AG04450 (cell line): ENCODE results near the gene GPR135. TPM values are rescaled to one million over a fixed set of nuclear protein-coding genes. Genes with fewer than 3 reads are reported as not detected.

Source experiments
- CTCF ChIA-PET: fragments of 300-600, 350-600 bp; formaldehyde crosslinking; extraction: SDS; loops from one replicate; lab custom pipeline; 2022; ENCODE audit warnings: antibody characterized with exemption, inconsistent platforms; lab: Charles Lee
- POLR2A ChIA-PET: fragments of 350-600 bp; formaldehyde crosslinking; extraction: SDS; loops from one replicate; lab custom pipeline; 2021; ENCODE audit warnings: antibody characterized with exemption, inconsistent platforms; lab: Yijun Ruan, JAX
- DNase-seq: peaks from one replicate; pipeline ENCODE4 v3.0.0-alpha.2; 2011; ENCODE audit warnings: low read depth, low spot score
- H3K27ac ChIP-seq: one replicate; pipeline ENCODE4 v1.5.1; 2012; ENCODE audit warnings: low read depth, low read length, control low read depth
- H3K27me3 ChIP-seq: one replicate; pipeline ENCODE4 v1.6.0; 2012; ENCODE audit warnings: low read length; ENCODE audit not compliant: control insufficient read depth, insufficient read depth
- H3K4me3 ChIP-seq: 2 replicates; pipeline ENCODE4 v1.5.1; 2011; ENCODE audit warnings: mild to moderate bottlenecking, low read depth, low read length, control low read depth
- H3K9me3 ChIP-seq: 2 replicates; pipeline ENCODE4 v1.5.1; 2012; ENCODE audit warnings: low read length; ENCODE audit not compliant: control insufficient read depth, insufficient read depth
- polyA plus RNA-seq: library from polyadenylated mRNA; depleted of rRNA; stranded (reverse); fragments of >200 nt; gene quantifications from 2 replicates; pipeline ENCODE4 v1.2.3, GENCODE V29; 2011; rRNA removed
- TF ChIP-seq, protein P1 (sequence below): IDR thresholded peaks from 2 replicates; pipeline ENCODE4 v1.5.1; 2011; ENCODE audit warnings: low read depth, low read length, control low read depth, inconsistent platforms

GPR135 gene
- polyA plus RNA-seq, 1 experiment = 2.4 TPM

GRCh38 chr14:59419303-59419702 lies 45.9 kb downstream of the GPR135 start:
- H3K9me3 ChIP-seq = no peaks in the 10 kb centered on the region
- no peak for DNase-seq
- TF ChIP-seq, protein P1, sequence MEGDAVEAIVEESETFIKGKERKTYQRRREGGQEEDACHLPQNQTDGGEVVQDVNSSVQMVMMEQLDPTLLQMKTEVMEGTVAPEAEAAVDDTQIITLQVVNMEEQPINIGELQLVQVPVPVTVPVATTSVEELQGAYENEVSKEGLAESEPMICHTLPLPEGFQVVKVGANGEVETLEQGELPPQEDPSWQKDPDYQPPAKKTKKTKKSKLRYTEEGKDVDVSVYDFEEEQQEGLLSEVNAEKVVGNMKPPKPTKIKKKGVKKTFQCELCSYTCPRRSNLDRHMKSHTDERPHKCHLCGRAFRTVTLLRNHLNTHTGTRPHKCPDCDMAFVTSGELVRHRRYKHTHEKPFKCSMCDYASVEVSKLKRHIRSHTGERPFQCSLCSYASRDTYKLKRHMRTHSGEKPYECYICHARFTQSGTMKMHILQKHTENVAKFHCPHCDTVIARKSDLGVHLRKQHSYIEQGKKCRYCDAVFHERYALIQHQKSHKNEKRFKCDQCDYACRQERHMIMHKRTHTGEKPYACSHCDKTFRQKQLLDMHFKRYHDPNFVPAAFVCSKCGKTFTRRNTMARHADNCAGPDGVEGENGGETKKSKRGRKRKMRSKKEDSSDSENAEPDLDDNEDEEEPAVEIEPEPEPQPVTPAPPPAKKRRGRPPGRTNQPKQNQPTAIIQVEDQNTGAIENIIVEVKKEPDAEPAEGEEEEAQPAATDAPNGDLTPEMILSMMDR = no peak
- no peaks in the 10 kb centered on the region for H3K27me3 ChIP-seq
- no peak overlapping the region for H3K4me3 ChIP-seq
- H3K27ac ChIP-seq = no peak overlapping the region
- CTCF ChIA-PET = interaction anchor here (1.1 to 1.3 kb wide), 2 partner anchors 10 to 24 kb away, joined by 3 to 5 read pairs; no protein-coding TSS in a partner anchor
- POLR2A ChIA-PET = interaction anchor here (0.6 kb wide), 1 partner anchor 9 kb away, joined by 5 read pairs; no protein-coding TSS in a partner anchor

- ChIA-PET POLR2A (no interaction called here), CTCF (no interaction called here)
- H3K27me3 ChIP-seq = no peaks in the 10 kb centered on the region
- no peak overlapping the region for H3K4me3 ChIP-seq
- DNase-seq = no peak
- no peak overlapping the region for H3K27ac ChIP-seq
- TF ChIP-seq, protein P1 = no peak
- H3K9me3 ChIP-seq = no peaks in the 10 kb centered on the region
Observed at GRCh38 chr14:59417311-59417710, 47.9 kb downstream of the GPR135 start.

DNA sequence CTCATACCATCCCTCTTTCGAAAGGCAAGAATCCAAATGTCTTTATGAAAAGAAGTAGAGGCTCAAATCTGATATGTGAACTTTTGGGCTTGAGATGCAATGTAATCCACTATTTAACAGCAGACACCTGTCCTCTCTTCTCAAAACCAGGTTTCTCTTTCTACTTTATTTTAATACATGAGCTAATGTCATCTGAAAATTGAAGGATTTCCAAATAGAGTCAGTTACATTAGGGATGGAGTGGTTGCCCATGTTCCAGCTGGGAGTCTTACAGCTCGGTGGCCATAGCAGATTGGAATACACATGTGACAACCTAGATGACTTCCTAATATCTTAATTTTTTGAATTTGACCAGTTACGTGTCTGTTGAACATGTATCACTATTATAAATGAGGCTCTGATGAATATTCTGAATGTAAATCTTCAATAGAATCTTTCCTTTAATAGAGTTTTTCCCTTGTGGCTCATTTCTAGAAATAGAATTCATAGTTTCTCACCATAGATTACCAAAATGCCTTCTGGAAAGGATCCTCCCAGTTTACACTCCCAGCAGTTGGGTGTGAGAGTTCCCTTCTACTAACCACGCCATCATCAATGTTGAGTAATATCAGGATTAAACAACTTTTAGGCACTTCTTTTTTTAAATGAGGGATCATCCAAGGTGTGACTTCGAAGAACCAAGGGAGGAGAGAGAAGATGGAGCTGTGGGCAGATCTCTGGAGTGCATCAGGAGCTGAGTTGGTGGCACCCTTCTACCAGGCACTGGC lies 49.2 kb downstream of the GPR135 start:
- no peak overlapping the region for H3K4me3 ChIP-seq
- no peak overlapping the region for H3K27ac ChIP-seq
- CTCF ChIA-PET = no interaction called here
- DNase-seq = no peak
- POLR2A ChIA-PET = interaction anchor here (0.7 kb wide), 1 partner anchor 90 kb away, joined by 3 read pairs; no protein-coding TSS in a partner anchor
- TF ChIP-seq, protein P1 = no peak
- H3K9me3 ChIP-seq = no peaks in the 10 kb centered on the region
- no peaks in the 10 kb centered on the region for H3K27me3 ChIP-seq

Other genes starting within 250 kb of the GPR135 start
- 49.8 and 67.3 TPM in 2 replicates for gene L3HYPDH, start 19.0 kb upstream of the GPR135 start, polyA plus RNA-seq
- gene JKAMP, start 19.1 kb upstream of the GPR135 start, polyA plus RNA-seq = 162 and 208 TPM in 2 replicates
- gene CCDC175, start 111.4 kb upstream of the GPR135 start, polyA plus RNA-seq = not detected in 2 replicates